Testis (tissue), 3 donors: ENCODE results near the gene MSRB1. TPM values are rescaled to one million over a fixed set of nuclear protein-coding genes. Genes with fewer than 3 reads are reported as not detected.

Experiments
- DNase-seq: peaks from one replicate; pipeline ENCODE4 v3.0.0-alpha.2; 2019
- H3K27ac ChIP-seq, 2 donors: fragments of 200-600 bp; sonication (generic); one replicate each; pipeline ENCODE4 v1.5.1; 2019
- H3K27me3 ChIP-seq: fragments of 200-600 bp; sonication (generic); one replicate; pipeline ENCODE4 v1.5.1; 2019
- H3K36me3 ChIP-seq: fragments of 200-600 bp; sonication (generic); one replicate; pipeline ENCODE4 v1.5.1; 2017; ENCODE audit warnings: low read depth; ENCODE audit errors: missing control alignments
- H3K4me1 ChIP-seq: fragments of 200-600 bp; sonication (generic); one replicate; pipeline ENCODE4 v1.5.1; 2019
- H3K4me3 ChIP-seq, 2 donors: fragments of 200-600 bp; sonication (generic); one replicate each; pipeline ENCODE4 v1.5.1; 2017 to 2019
- H3K9me3 ChIP-seq: fragments of 200-600 bp; sonication (generic); one replicate; pipeline ENCODE4 v1.5.1; 2017
- CTCF ChIP-seq, 3 experiments: fragments of 450-650 bp in 2 of 3; fragments of 200-600 bp in 1 of 3; sonication (generic) in 1 of 3; IDR thresholded peaks; one replicate each; pipeline ENCODE4 v1.5.1; 2016 to 2019; ENCODE audit warnings: antibody characterized with exemption in 3 of 3, mild to moderate bottlenecking in 2 of 3, moderate library complexity in 1 of 3
- POLR2A ChIP-seq: fragments of 450-650 bp; IDR thresholded peaks from one replicate; pipeline ENCODE4 v1.6.1; 2017; ENCODE audit warnings: antibody characterized with exemption, mild to moderate bottlenecking, moderate library complexity
- WGBS, 2 donors: methylation state at CpG; one replicate each; pipeline ENCODE4 v1.1.5; 2018; 5-methylcytosine and 5-hydroxymethylcytosine counted together
- intact Hi-C: fragments of 100-400 bp; cut with DNase I; formaldehyde crosslinking; loops from one replicate; pipeline ENCODE4 v1.15.1; 2023; ENCODE audit warnings: low total_unique reads
- polyA plus RNA-seq: library from polyadenylated mRNA; stranded (reverse); fragments of 350-450 nt; fragmentation: Illumina TruSeq; extraction: RNeasy Lipid Tissue Mini Kit (QIAGEN cat#74804); gene quantifications from one replicate; pipeline ENCODE4 v1.2.3, GENCODE V29; 2014; ENCODE audit warnings: low read depth, low replicate concordance; ENCODE audit not compliant: insufficient read depth
- total RNA-seq, 2 donors: library from RNA; depleted of rRNA; stranded (reverse); fragments of >200 nt; gene quantifications; one replicate each; pipeline ENCODE4 v1.2.3, GENCODE V29; 2016

The MSRB1 gene
- total and polyA plus RNA-seq, 3 donors from 2014 or later, result 17.5 to 35.2 (median 19.8) TPM

- H3K9me3 ChIP-seq, result no peaks in the 10 kb centered on the region
- H3K27ac ChIP-seq, result no peak overlapping the region
- H3K4me1 ChIP-seq, result peaks cover 15% of the 10 kb centered on the region
- no peak for TF ChIP-seq CTCF (IDR thresholded peaks at IDR 0.05)
- no peak for TF ChIP-seq POLR2A
- no peaks in the 10 kb centered on the region for H3K36me3 ChIP-seq
- intact Hi-C loops, result no loop called here
- no peaks in the 10 kb centered on the region for H3K27me3 ChIP-seq
- no peak for DNase-seq
- WGBS, 2 donors, result 41 to 57% methylated on average over 4 to 5 of the region's 5 CpGs
- H3K4me3 ChIP-seq, result no peak overlapping the region
These were observed 39.0 kb upstream of the MSRB1 start for GRCh38 chr16:1982013-1982433.

DNA sequence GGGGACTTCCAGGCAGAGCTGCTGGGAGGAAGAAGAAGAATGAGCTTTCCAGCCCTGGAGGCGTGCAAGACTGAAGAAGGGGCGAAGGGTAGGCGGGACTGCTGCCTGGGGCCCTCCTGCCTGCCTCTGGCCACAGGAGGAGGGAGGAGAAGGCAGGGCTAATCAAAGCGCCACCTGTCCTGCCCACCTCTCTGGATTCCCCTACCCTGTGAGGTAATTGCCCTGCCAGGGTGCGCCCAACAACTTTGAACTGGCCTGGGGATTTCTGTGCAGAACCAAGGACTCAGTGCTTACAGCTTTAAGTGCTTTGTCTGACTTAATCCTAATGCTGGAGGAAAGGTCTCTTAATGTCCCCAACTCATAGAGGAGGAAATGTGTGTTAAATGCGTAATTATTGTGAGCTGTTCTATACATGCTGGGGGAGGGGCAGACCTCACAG is 38.4 kb upstream of the MSRB1 start, which contains the start of gene NOXO1:
Gene NOXO1 (minus strand): TSS at position 72 of the 439 bp plus-strand sequence. CDS start 290 bp downstream, outside the sequence.
- intact Hi-C loops, result no loop called here
- no peak for TF ChIP-seq POLR2A
- TF ChIP-seq CTCF (IDR thresholded peaks at IDR 0.05), result no peak
- no peaks in the 10 kb centered on the region for H3K36me3 ChIP-seq
- H3K4me3 ChIP-seq, result peak within 1 kb of the TSS in 1 of 2 donors; percentile 49
- H3K4me1 ChIP-seq, result peaks cover 15% of the 10 kb centered on the region
- H3K27ac ChIP-seq, result no peak within 1 kb of the TSS
- H3K9me3 ChIP-seq, result no peaks in the 10 kb centered on the region
- no peak for DNase-seq
- 60 to 62% methylated on average over 6 of the region's 6 CpGs for WGBS, 2 donors
- H3K27me3 ChIP-seq, result no peaks in the 10 kb centered on the region

DNA sequence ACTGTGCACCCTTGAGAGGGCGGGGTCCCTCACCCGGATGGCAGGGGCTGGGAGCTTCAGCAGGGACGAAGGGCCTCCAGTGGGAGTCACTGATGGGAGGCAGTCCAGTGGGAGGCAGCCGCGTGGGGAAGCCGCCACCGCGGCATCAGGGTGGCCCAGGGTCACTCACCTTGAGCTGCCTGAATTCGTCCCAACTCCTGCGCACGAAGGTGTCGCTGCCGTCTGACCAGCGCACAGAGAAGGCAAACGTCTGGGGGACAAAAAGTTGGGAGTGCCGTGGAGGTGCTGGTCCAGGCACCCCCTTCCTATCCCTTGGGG is 37.7 kb upstream of the MSRB1 start:
- no peak for DNase-seq
- Histone ChIP-seq H3K36me3 (no peaks in the 10 kb centered on the region), H3K4me1 (peaks cover 15% of the 10 kb centered on the region), H3K27ac (no peak overlapping the region), H3K27me3 (no peaks in the 10 kb centered on the region), H3K9me3 (no peaks in the 10 kb centered on the region), H3K4me3 (no peak overlapping the region)
- no peak for TF ChIP-seq CTCF (IDR thresholded peaks at IDR 0.05)
- no peak for TF ChIP-seq POLR2A
- WGBS, 2 donors, result 33 to 38% methylated on average over 10 to 16 of the region's 16 CpGs
- intact Hi-C loops, result no loop called here

DNA sequence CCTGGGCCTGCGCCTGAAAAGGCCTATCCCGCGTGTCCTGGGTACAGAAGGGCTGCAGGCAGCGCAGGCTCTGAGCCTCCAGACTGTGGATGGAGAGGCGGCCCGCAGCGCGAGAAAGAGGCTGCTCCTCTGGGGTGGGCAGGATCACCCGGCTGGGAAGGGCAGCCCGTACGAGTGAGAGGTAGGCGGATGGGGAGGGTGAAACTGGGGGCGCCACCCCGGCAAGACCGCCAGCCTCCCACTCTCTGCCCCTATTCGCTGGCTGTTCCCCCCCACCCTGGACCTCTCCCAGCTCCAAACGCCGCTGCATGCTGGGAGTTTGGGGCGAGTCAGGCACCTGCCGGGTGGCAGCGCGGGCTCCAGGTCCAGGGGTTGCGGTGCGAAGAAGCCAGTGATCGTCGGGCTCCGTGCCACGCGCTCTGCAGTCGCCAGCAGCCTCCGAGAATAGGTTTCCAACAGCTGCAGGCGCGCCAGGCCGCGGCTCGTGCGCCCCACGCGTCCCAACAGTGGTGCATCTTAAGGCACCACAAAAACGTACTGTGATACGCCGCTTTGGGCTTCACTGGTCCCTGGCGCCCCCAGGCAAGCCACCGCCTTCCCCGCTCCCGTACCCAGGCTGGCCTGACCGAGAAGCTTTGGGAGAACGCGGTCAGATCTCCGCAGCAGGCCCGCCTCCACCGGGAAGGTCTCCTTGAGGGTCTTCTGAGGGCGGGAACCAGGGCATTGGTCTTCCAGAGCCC is 37.2 kb upstream of the MSRB1 start:
- no peak for DNase-seq
- Histone ChIP-seq H3K9me3 (no peaks in the 10 kb centered on the region), H3K4me1 (peaks cover 12% of the 10 kb centered on the region), H3K4me3 (peak overlapping the region in 1 of 2 donors; percentile 49), H3K36me3 (no peaks in the 10 kb centered on the region), H3K27me3 (no peaks in the 10 kb centered on the region), H3K27ac (no peak overlapping the region)
- no peak for TF ChIP-seq CTCF (IDR thresholded peaks at IDR 0.05)
- TF ChIP-seq POLR2A, result no peak
- 42 to 51% methylated on average over 11 to 53 of the region's 53 CpGs for WGBS, 2 donors
- intact Hi-C loops, result no loop called here
